NK-92 treated with Interleukin-12 subunit alpha and Interleukin-12 subunit beta, amount 100 ng/mL, for 24 hours (cell line): ENCODE results near the gene CNGA2.
"Not testable (repeated sequence)": the region's sequence is repeated elsewhere in the genome, so short reads cannot be mapped to it uniquely, and the experiment has no call there.

Source experiments
- DNase-seq: peaks from one replicate; lab custom pipeline; 2025; lab: John Stamatoyannopoulos, UW

The CNGA2 gene

DNA sequence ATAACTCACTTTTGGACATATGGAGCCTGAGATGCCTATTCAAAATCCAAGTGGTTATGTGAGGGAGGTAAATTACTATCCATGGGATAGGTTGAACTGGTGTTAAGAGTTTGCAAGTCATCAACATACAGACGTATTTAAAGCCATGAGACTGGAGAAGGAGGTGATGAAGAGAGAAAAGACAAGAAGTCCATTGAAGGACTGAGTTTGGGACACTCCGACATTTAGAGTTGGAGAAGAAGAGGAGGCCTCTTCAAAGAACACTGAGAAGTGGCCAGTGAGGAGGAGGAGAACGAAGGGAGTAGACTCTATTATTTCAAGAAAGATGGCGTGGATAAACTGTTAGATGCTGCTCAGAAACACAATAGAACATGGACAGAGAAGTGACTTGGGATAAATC, at the start of gene CNGA2:
CNGA2 (plus strand) TSS at position 301 of the 400 bp plus-strand sequence. CDS start 3,738 bp downstream, outside the sequence.
- no peak for DNase-seq

- DNase-seq, result no peak
These were observed 46.9 kb upstream of the CNGA2 start for GRCh38 chrX:151687635-151688034.

DNA sequence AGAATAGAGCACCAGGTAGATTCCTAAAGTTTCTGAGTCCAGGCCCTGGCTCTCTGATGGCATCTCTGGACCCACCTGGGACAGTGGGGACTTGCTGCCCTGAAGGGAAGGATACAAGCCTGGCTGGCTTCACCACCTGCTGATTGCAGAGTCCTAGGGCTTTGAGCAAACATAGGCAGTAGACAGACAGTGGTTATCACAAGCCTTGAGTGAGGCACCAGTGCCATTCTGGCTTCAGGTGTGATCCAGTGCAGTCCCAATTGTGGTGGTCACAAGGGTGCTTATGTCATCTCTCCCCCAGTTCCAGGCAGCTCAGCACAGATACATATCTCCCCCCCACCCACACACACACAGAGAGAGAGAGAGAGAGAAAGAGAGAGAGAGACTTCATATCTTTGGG, 45.9 kb upstream of the CNGA2 start:
- no peak for DNase-seq

GRCh38 chrX:151692825-151693224, 41.7 kb upstream of the CNGA2 start:
- no peak for DNase-seq

- no peak for DNase-seq
These were observed 40.4 kb upstream of the CNGA2 start for GRCh38 chrX:151694121-151694520.

DNA sequence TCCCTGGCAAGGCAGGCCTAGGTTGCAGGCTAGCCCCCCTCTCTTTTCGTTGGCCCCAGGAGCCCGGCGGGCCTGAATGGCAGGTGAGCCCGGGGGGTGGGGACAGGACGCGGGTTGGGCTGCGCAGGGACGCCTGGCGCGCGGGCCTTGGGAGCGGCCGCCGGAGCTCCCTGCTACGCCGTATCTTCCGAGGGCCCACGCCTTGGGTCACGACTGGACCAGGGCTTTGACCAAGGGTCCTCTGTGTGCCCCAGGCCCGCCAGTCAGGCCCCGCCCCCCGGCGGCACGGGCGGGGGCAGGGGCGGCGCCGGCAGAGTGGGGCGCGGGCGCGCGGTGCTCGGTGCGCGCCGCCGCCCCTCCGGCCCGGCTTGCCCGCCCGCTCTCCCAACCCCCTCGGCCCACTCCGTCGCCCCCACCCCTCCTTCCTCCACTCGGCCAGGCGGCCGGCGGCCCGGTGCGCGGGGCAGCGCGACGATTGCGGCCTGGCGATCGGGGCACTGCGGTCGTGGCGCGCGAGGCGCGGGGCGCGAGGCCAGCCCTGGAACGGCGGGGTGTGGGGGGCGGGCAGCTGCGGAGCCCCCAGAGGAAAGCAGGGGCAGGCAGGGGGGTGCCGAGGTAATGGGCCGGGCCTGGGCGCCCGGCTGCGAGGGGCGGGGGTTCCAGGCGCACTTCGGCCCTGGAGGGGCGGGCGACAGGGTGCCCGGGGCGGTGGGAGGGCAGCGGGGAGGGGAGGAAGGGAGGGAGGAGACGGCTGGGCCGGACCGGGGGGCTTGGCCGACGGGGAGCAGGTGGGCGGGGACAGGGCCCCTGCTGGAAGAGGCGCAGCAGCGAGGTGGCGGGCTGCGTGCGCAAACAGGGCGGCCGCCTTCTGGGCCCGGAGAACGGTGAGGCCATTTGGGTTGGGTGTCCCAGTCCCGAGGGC, 39.6 kb upstream of the CNGA2 start, which contains the start of gene PRRG3:
PRRG3 (plus strand) TSS at position 798 of the 922 bp plus-strand sequence. CDS start 3,357 bp downstream, outside the sequence.
- DNase-seq, result no peak

GRCh38 chrX:151695583-151696340, 38.8 kb upstream of the CNGA2 start:
- DNase-seq, result no peak

DNA sequence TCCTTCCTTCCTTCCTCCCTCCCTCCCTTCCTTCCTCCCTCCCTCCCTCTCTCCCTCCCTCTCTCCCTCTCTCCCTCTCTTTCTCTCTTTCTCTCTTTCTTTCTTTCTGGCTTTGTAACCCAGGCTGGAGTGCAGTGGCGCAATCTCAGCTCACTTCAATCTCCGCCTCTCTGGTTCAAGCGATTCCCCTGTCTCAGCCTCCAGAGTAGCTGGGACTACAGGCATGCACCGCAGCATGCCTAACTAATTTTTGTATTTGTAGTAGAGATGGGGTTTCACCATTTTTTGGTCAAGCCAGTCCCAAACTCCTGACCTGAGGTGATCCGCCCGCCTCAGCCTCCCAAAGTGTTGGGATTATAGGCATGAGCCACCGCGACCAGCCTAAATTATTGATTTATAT, 37.5 kb upstream of the CNGA2 start:
- not testable (repeated sequence) for DNase-seq

DNA sequence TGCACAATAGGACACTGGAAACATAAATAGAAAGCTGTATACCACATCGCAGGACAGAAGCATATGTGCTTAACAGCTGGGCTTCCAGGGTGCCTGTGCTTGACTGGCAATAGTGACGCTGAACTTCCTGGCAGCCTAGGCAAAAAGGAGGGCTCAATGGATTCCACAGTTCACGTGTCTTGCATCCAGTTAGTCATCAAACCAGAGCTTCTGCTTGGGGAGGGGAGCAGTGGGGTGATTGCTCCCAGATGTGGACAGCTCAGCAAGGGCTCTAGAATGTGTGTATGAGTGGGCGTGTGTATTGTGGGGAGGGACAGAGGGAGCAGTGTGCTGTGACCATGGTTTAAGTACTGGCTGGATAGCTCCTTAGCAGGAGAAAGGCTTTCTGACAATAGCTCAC, 37.0 kb upstream of the CNGA2 start:
- no peak for DNase-seq

GRCh38 chrX:151698485-151698884, 36.1 kb upstream of the CNGA2 start:
- no peak for DNase-seq

GRCh38 chrX:151699746-151700145, 34.8 kb upstream of the CNGA2 start:
- no peak for DNase-seq

- no peak for DNase-seq
These were observed 34.0 kb upstream of the CNGA2 start for GRCh38 chrX:151700581-151700980.

- no peak for DNase-seq
These were observed 33.5 kb upstream of the CNGA2 start for GRCh38 chrX:151701071-151701470.

- DNase-seq, result no peak
These were observed 33.0 kb upstream of the CNGA2 start for GRCh38 chrX:151701531-151701930.

GRCh38 chrX:151702026-151702714, 32.4 kb upstream of the CNGA2 start:
- DNase-seq, result no peak

GRCh38 chrX:151702741-151703340, 31.7 kb upstream of the CNGA2 start:
- DNase-seq, result no peak

DNA sequence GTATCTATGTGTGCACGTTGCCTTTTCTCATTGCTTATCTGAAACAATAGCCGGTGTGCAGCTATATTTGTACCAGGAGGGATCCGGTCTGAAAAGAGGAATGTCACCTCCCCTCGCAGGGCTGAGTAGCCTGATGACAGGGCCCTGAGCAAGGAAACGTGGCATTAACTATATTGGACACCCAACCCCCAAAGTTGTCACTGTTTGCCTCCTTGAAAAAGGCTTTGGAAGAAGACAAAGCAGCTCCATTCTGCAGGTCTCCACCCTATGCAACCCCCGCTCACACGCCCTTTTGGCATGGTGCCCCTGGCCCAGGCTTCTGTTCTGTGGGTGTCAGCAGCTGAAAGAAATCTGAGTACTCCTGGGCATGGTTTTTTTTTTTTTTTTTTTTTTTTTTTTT, 31.1 kb upstream of the CNGA2 start:
- no peak for DNase-seq

GRCh38 chrX:151704041-151704663, 30.4 kb upstream of the CNGA2 start:
- DNase-seq, result no peak

DNA sequence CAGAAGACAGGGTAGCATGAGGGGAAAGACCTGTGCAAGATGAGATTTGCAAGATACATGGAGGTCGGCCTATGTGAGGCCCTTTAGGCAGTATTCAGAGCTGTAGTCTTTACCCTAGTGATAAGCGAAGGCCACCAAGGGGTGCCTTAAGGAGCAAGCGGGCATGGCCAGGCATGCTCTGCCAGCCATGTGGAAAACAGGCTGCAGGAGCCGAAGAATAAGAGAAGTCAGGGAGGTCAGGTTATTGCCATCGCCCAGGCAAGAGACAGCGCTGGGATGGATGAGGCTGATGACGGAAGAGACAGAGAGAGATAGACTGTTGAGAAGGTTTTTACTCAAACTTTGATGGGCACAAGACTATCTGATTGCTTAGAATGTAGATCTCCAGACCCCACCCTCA, 25.7 kb upstream of the CNGA2 start:
- no peak for DNase-seq

GRCh38 chrX:151710457-151710856, 24.1 kb upstream of the CNGA2 start:
- no peak for DNase-seq

DNA sequence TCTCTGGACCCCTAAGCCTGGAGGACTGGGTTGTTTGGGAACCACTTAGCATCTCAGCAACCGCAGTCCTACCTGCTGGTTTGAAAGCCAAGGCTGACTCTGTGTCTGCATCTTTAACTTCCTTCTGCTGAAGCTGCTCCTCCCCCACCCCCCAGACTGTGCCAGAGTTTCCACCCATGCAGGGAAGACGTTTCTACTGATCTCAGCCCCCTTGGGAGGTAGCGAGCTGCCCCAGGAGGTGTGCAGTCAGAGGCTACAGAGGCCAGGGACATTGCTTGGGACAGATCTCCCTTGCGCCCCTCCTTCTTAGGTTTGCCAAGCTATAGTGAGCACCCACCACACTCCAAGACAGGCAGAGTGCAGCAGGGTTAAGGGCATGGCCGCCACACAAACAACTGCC, 23.4 kb upstream of the CNGA2 start:
- DNase-seq, result no peak
